Head of caudate nucleus (tissue), 42 donors: Measurements from ENCODE around the gene HLA-DRA.
"Not testable (repeated sequence)": the region's sequence is repeated elsewhere in the genome, so short reads cannot be mapped to it uniquely, and the experiment has no call there.

Experiments
- DNase-seq, 42 donors: peaks; one replicate each; pipeline versions ENCODE4 v3.0.0 to v3.0.0-alpha.2; 2020 to 2021; ENCODE audit warnings: mixed read lengths in 7 of 42
- intact Hi-C: fragments of 100-400 bp; cut with DNase I; formaldehyde crosslinking; loops from one replicate; pipeline ENCODE4 v1.15.0; 2022

HLA-DRA gene

GRCh38 chr6:32427218-32427617, 12.5 kb upstream of the HLA-DRA start:
- intact Hi-C loops: no loop called here
- DNase-seq: no peak

DNA sequence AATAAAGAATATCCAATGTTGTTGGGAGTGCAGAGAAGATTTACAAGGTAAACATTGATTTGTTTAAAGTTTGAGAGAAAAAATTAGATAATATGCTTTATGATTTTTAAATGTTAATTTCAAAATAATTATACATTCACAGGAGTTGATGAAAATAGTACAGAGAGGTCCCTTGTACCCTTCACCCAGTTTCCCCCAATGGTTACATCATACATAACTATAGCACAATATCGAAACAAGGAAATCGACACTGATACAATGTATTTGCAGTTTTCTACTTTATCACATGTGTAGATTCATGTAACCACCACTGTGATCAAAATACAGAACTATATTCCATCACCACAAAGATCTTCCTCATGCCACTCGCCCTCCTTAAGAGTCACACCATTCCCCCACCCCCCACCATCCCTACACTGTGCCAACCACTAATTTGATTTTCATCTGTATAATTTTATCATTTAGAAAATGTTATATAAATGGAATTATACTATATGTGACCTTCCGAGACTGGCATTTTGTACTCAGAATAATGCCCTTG, 11.7 kb upstream of the HLA-DRA start:
- no peak for DNase-seq

GRCh38 chr6:32430179-32430578, 9.5 kb upstream of the HLA-DRA start:
- DNase-seq: no peak
- intact Hi-C loops: no loop called here

More for the DNA sequence above, 11.7 kb upstream of the HLA-DRA start:
- intact Hi-C loops: no loop called here

- intact Hi-C loops: no loop called here
Measured at GRCh38 chr6:32431142-32431541, 8.5 kb upstream of the HLA-DRA start.

DNA sequence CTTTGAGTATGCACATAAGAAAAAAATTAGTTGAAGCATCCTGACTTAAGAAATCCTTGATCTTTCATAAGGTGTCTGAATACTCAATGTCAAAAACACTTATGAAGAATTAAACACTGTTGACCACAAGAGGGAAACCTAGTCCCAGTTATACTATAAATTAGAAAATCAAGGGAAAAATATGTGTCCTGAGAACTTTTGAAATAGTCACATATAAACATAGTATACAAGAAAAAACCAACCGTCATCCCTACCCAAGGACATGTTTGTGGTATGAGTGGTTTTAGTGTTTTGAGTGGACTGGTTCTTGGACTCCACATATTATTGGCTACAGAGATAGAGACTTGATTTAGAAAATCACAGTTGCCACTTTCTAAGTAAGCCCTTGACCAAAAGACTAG, 7.6 kb upstream of the HLA-DRA start:
- no peak for DNase-seq
- intact Hi-C loops: no loop called here

More at GRCh38 chr6:32431142-32431541, 8.5 kb upstream of the HLA-DRA start:
- no peak for DNase-seq

DNA sequence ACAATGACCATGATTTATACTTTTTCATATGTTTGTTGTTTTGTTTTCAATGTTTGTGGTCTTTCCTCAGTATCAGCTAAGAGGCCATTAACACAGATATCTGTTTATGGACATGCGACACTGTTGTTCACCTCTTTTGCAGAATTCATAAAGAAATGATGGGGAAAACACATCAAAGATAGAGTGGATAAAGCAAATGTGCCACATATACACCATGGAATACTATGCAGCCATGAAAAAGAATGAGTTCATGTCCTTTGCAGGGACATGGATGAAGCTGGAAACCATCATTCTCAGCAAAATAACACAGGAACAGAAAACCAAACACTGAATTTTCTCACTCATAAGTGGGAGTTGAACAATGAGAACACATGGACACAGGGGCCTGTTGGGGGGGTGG, 5.7 kb upstream of the HLA-DRA start:
- intact Hi-C loops, DNase-seq: not testable (repeated sequence)

DNA sequence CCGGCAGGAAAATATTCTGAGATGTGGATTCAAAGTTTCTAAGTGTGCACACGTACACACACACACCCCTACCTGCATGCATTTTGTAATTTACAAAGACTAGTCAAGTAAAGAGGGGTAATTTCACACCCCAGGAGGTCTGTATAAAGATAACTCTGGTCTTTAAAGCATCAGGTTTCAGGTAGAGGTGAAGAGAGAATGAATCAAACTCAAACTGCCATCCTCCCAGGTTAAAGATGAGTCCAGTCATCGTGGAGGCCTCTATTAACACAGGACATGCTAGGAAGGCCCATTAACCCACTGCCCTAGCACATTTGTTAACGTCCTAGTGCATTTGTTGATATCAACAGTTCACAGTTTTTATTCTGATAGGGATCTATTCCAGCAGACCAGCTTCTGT, 3.5 kb upstream of the HLA-DRA start:
- DNase-seq: no peak
- intact Hi-C loops: no loop called here

- intact Hi-C loops: no loop called here
- DNase-seq: peak in 1 of 42 donors; percentile 2
Measured at GRCh38 chr6:32436995-32437836, 2.5 kb upstream of the HLA-DRA start.

- DNase-seq: no peak
- intact Hi-C loops: no loop called here
Measured at GRCh38 chr6:32439139-32439538, 548 bp upstream of the HLA-DRA start.

DNA sequence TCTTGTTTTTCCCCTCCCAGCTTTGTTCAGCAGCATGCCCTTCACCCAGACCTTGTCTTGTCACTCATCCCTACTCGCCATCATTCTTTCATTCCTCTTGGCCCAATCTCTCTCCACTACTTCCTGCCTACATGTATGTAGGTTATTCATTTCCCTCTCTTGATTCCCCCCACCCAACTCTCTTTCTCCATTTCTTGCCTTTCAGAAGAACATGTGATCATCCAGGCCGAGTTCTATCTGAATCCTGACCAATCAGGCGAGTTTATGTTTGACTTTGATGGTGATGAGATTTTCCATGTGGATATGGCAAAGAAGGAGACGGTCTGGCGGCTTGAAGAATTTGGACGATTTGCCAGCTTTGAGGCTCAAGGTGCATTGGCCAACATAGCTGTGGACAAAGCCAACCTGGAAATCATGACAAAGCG, 2.6 kb downstream of the HLA-DRA start:
- no peak for DNase-seq
- intact Hi-C loops: no loop called here

- intact Hi-C loops: no loop called here
- no peak for DNase-seq
Measured at GRCh38 chr6:32442977-32443552, 3.4 kb downstream of the HLA-DRA start.

DNA sequence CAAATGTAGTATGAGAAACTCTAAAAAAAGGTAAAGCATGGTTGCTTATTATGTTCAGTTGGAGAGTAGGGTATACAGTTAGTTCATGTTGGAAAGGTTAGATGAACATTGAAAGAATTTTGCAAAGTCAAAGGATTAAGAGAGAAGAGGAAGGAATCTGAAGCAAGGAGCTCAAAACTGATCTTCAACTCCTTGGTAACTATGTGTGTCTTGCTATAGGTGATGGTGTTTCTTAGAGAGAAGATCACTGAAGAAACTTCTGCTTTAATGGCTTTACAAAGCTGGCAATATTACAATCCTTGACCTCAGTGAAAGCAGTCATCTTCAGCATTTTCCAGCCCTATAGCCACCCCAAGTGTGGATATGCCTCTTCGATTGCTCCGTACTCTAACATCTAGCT, 4.7 kb downstream of the HLA-DRA start:
- DNase-seq: no peak
- intact Hi-C loops: no loop called here

- no peak for DNase-seq
- intact Hi-C loops: no loop called here
Measured at GRCh38 chr6:32445321-32445854, 5.7 kb downstream of the HLA-DRA start.

GRCh38 chr6:32447932-32448331, 8.2 kb downstream of the HLA-DRA start:
- intact Hi-C loops: no loop called here
- no peak for DNase-seq

GRCh38 chr6:32449088-32449736, 9.5 kb downstream of the HLA-DRA start:
- DNase-seq: no peak
- intact Hi-C loops: no loop called here

DNA sequence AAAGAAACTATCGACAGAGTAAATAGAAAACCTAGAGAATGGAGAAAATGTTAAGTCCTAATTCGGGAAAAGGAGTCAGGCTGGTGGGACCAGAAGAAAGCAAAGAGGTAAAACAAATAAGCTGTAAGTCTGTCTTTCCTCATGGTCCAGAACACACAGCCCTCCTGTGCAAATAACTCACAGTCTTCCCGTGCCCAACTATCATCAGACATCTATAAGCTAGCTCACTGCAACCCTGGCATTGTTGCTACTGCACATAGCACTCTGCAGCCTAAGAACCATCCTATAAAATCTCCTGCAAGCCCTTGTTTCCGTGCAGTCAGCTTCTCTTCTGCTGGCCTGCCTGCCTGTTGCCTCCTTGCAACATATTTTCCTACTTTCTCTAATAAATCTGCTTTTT, 17.4 kb downstream of the HLA-DRA start:
- intact Hi-C loops: no loop called here
- DNase-seq: no peak

DNA sequence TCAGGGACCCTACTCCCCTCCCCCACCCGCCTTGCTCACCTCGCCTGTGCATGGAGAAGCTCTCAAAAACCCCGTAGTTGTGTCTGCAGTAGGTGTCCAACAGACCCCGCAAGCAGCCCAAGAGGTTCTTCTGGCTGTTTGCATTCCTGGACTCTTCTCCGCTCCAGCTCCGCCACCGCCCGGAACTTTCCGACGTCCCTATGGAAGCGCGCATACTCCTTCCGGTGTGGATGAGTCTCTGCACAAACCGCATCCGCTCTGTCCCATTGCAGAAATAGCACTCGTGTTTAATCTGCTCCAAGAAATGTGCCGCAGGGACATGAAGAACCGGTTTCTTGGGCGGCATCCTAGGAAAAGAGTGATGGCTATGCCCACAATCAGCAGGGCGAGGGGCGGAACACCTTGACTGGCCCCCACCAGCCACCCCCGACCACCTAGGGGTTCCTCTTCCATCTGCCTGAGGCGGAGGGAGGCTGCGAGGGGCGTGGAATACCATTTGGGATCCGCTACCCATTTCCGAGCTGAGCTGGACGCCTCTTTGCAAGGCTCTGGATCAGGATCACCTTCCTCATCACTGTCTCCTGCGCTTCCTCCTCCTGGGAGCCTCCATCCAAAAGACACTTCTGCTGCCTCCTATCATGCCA, 20.2 kb downstream of the HLA-DRA start:
- intact Hi-C loops: no loop called here
- DNase-seq: peak in 3 of 42 donors; percentile 6 to 46 (median 40)

DNA sequence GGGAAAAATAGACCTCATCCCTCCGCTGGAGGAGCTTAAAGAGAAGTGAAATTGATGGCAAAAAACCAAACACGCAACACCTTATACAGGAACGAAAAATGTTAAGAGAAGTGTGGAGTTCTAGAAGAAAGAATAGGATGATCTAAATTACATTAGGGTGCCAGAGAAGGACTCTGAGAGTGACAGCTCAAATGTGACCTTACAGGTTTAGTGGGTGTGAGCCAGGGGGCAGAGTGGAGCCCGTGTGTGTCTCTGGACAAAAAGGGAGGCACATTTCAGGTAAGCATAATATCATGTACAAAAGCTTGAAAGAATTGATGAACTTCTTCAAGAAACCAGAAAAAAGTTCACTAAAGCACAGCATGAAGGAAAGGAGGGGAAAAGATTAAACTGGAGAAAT, 20.8 kb downstream of the HLA-DRA start:
- DNase-seq: no peak
- intact Hi-C loops: no loop called here

- DNase-seq: no peak
- intact Hi-C loops: no loop called here
Measured at GRCh38 chr6:32461493-32461892, 21.8 kb downstream of the HLA-DRA start.
